Activated CD8-positive, alpha-beta memory T cell treated with anti-CD3 and anti-CD28 coated beads, Interleukin-2, amount 50 U/mL, for 4 hours (primary cell): ENCODE data around the gene NLGN3.

ENCODE experiments used
- DNase-seq: peaks from one replicate; pipeline ENCODE4 v3.0.0-alpha.2; 2020

Gene NLGN3

GRCh38 chrX:71118985-71119535 lies 25.6 kb upstream of the NLGN3 start:
- DNase-seq: no peak

GRCh38 chrX:71128166-71128833 lies 16.3 kb upstream of the NLGN3 start:
- no peak for DNase-seq

- peak; percentile 79 for DNase-seq
Measured at GRCh38 chrX:71128915-71129765, 15.5 kb upstream of the NLGN3 start.

GRCh38 chrX:71131510-71131909 lies 13.1 kb upstream of the NLGN3 start:
- no peak for DNase-seq

- no peak for DNase-seq
Measured at GRCh38 chrX:71140440-71140839, 4.2 kb upstream of the NLGN3 start.

GRCh38 chrX:71143508-71143907 lies 1.1 kb upstream of the NLGN3 start:
- no peak for DNase-seq

GRCh38 chrX:71147496-71148277 lies 3.0 kb downstream of the NLGN3 start:
- no peak for DNase-seq

- no peak for DNase-seq
Measured at GRCh38 chrX:71148278-71148663, 3.6 kb downstream of the NLGN3 start.

- DNase-seq: no peak
Measured at GRCh38 chrX:71151366-71151765, 6.7 kb downstream of the NLGN3 start.

- DNase-seq: no peak
Measured at GRCh38 chrX:71154196-71154595, 9.6 kb downstream of the NLGN3 start.

- DNase-seq: no peak
Measured at GRCh38 chrX:71154641-71155040, 10.0 kb downstream of the NLGN3 start.

GRCh38 chrX:71158603-71159002 lies 14.0 kb downstream of the NLGN3 start:
- DNase-seq: no peak

GRCh38 chrX:71159335-71159734 lies 14.7 kb downstream of the NLGN3 start:
- DNase-seq: no peak

GRCh38 chrX:71160475-71160874 lies 15.8 kb downstream of the NLGN3 start:
- no peak for DNase-seq

- DNase-seq: no peak
Measured at GRCh38 chrX:71162981-71163380, 18.3 kb downstream of the NLGN3 start.

GRCh38 chrX:71164071-71164470 lies 19.4 kb downstream of the NLGN3 start:
- no peak for DNase-seq

- DNase-seq: no peak
Measured at GRCh38 chrX:71166461-71166860, 21.8 kb downstream of the NLGN3 start.

- DNase-seq: no peak
Measured at GRCh38 chrX:71167031-71167781, 22.6 kb downstream of the NLGN3 start.

- DNase-seq: no peak
Measured at GRCh38 chrX:71168134-71168533, 23.5 kb downstream of the NLGN3 start.

- DNase-seq: no peak
Measured at GRCh38 chrX:71169586-71169985, 24.9 kb downstream of the NLGN3 start.

GRCh38 chrX:71170660-71171059 lies 26.0 kb downstream of the NLGN3 start:
- DNase-seq: no peak

- DNase-seq: no peak
Measured at GRCh38 chrX:71171110-71171801, 26.6 kb downstream of the NLGN3 start.
